GM19455 (cell line): ENCODE measurements around the gene LMF1.
"Not testable (repeated sequence)": the region's sequence is repeated elsewhere in the genome, so short reads cannot be mapped to it uniquely, and the experiment has no call there.

ENCODE experiments used
- ATAC-seq: cut with Tn5 transposase; IDR thresholded peaks from one replicate; pipeline ENCODE4 v1.9.1; 2021; ENCODE audit not compliant: unreplicated experiment

Gene LMF1

GRCh38 chr16:952321-952720, 18.5 kb downstream of the LMF1 start:
- no peak for ATAC-seq

- no peak for ATAC-seq
Observed at GRCh38 chr16:951660-952301, 19.0 kb downstream of the LMF1 start.

GRCh38 chr16:950733-951573, 19.8 kb downstream of the LMF1 start:
- ATAC-seq: not testable (repeated sequence)

GRCh38 chr16:948767-949166, 22.0 kb downstream of the LMF1 start:
- ATAC-seq: not testable (repeated sequence)

DNA sequence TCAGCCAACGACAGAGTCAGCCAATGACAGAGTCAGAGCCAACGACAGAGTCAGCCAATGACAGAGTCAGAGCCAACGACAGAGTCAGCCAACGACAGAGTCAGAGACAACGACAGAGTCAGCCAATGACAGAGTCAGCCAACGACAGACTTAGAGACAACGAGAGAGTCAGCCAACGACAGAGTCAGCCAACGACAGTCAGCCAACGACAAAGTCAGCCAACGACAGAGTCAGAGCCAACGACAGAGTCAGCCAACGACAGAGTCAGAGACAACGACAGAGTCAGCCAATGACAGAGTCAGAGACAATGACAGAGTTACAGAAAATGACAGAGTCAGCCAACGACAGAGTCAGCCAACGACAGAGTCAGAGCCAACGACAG, 22.9 kb downstream of the LMF1 start:
- not testable (repeated sequence) for ATAC-seq

DNA sequence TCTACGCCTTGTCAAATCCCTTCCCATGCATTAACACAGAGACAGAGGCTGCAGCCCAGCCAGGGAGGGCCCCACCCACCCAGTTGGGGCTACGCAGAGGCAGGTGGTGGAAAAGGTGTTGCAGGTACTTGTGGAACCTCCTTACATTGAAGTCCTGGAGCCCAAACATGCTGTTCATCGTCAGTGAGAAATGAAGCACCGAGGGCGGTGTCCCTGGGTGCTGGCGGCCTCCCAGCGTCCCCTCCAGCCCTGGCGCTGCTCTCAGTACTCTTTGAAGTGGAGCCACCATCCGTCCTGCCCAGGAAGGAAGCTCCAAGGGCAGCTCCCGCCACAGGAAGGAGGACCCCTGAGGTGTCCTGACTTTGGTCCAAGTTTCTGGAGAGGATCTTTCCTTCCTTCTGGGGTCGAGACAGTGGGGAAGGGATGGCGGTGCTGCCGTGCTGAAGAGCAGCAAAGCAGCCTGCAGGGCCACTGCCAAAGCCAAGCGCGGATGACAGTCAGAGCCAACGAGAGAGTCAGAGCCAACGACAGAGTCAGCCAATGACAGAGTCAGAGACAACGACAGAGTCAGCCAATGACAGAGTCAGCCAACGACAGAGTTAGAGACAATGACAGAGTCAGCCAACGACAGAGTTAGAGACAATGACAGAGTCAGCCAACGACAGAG, 23.4 kb downstream of the LMF1 start:
- no peak for ATAC-seq

GRCh38 chr16:946048-946395, 24.8 kb downstream of the LMF1 start:
- ATAC-seq: no peak

DNA sequence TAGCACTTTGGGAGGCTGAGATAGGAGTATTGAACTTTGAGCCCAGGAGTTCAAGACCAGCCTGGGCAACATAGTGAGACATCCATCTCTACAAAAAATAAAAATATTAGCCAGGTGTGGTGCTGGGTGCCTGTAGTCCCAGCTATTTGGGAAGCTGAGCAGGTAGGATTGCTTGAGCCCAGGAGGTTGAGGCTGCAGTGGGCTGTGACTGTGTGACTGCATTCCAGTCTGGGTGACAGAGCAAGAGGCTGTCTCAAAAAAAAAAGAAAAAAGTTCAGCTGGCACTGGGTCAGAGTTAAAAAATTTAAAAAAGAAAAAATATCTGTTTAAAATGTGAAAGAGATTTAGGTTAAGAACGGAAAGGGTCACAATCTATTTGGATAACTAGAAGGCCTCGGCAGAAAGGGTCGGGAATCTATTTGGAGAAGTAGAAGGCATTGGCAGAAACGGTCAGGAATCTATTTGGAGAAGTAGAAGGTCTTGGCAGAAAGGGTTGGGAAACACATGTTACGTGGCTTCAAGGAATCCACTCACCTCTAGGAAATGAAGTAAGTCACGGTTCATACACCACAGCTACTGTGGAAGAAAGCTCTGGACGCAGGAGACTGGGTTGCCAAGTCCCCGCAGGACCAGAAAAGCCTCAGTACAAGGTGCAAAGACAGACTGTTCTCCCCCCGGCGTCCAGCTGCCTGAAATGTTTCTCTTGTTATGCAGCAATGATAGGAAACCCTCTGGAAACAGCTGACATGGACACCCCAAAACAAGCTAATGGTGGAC, 25.3 kb downstream of the LMF1 start:
- ATAC-seq: no peak

DNA sequence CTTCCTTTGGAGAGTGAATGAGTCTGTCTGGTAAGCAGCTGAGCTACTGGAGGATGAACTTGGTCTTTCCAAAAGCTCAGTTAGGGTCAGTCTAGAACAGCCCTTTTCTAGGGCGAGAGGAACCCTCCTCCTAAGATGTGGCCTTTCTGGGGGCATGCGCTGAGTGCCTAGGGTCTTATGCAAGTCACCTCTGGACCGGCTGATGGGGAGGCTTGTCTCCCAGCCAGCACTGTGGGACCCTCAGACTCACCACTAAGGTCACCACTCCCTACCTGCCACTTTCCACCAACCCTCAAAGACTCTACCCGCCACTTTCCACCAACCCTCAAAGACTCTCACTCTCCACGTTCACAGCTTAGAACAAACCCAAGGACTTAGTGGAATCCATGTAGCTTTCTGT, 26.8 kb downstream of the LMF1 start:
- no peak for ATAC-seq

- ATAC-seq: no peak
Observed at GRCh38 chr16:942436-943060, 28.2 kb downstream of the LMF1 start.

DNA sequence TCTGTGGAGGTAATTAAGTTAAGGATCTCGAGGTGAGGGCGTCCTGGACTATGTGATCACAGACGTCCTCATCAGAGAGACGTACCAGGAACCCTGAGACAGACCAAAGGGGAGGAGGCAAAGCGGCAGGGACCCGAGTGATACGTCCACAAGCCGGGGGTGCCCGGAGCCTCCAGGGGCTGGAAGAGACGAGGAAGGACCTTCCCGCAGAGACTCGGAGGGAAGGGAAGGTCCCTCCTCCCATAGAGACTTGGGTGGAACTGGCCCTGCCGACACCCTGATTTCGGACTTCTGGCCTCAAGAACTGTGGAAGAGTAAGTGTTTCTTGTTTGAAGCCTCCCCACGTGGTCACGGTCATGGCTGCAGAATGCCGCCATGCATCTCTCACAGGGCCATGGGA, 30.8 kb downstream of the LMF1 start:
- no peak for ATAC-seq

DNA sequence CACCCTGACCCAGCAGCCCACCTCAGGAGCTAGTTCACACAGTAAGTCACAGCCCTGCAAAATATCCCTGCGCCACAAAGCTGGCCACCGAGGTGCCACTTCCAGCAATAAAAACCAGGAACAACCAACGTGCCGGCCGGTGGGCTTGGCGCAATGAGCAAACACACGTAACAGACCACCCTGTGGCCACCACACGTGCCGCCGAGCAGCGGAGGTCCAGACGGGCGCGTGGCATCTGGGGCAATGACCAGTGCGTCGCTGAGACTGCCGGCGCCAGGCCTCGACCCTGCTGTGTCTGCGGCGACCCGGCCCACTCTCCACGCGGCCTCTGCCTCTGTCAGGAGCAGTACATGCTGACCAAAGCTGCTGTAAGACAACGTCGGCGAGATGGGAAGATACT, 31.5 kb downstream of the LMF1 start:
- no peak for ATAC-seq

- ATAC-seq: no peak
Observed at GRCh38 chr16:938752-939151, 32.0 kb downstream of the LMF1 start.

GRCh38 chr16:938136-938535, 32.6 kb downstream of the LMF1 start:
- ATAC-seq: no peak

GRCh38 chr16:937723-938122, 33.1 kb downstream of the LMF1 start:
- ATAC-seq: no peak

DNA sequence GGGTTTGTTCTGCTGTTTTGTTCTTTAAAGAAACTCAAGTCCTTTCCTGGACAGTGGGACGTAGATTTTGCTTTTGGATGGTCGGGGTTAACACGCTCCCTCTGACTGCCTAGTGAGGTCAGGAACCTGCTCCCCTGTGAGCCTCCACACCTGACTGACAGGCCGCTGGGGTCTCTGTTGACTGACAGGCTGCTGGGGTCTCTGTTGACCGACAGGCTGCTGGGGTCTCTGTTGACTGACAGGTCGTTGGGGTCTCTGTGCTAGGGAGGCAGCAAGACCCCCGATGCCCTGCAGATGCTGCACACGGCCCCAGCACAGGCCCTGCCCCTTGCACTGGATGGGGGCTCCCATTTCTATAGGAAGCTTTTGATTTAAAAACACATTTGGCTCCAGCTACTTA, 33.5 kb downstream of the LMF1 start:
- no peak for ATAC-seq

GRCh38 chr16:935684-936083, 35.1 kb downstream of the LMF1 start:
- no peak for ATAC-seq

DNA sequence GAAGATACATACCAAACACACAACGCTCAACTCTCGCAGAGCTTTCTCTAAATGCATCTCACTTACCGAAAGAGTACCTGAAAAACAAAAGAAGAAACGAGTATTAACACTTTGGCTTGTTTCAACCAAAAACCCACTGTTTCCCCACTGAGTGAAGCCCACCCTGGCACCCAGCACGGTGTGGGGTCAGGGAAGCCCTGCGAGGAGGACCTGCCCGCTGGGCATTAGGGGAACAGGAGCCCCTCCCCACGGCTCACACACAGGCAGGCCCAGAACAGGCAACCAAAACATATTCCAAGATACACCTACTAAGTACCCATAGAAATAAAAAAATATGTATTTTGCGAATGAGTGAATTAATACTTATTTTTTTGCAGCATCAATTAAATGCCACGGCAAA, 36.6 kb downstream of the LMF1 start:
- ATAC-seq: no peak

DNA sequence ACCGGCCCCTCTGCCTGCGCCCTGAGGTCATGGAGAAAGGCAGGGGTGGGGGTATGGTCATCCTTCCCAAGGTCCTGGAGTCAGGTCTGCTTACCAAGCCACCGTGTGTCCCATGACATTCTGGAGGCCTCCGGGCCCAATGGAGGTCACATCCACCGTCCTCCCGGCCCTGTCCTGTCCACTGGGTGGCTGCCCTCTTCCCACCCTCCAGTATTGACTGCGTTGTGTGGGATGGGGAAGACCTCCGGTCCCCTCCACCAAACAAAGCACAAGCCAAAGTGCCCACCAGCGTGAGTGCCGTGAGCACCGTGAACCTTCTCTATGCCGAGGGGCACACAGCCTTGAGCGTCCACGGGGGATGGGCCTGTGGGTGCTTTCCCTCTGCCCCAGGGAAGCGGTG, 37.2 kb downstream of the LMF1 start:
- no peak for ATAC-seq

DNA sequence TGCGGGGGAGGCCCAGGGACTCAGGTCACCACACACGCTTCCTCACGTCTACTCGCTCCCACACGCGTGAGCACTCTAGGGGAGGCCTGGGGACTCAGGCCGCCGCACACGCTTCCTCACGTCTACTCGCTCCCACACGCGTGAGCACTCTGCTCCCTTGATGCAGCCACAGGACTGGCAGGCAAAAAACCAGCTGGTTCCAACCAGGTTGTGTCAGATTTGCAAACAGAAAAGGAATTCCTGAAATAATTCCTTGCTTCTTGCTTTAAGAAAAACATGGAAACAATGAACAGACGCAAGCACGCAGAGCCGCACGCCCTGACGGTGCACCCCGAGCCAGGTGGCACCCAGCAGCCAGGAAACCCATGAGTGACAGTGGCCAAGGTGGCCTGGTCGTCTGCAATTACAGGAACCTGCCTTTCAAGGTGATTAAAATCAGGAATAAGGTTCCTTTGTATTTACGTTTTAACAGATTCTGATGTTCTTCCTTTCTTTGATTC, 37.9 kb downstream of the LMF1 start:
- no peak for ATAC-seq
